MM.1S (cell line): ENCODE data around the gene HTR3D.
"Not testable (repeated sequence)": the region's sequence is repeated elsewhere in the genome, so short reads cannot be mapped to it uniquely, and the experiment has no call there.

ENCODE experiments used
- DNase-seq: peaks from one replicate; pipeline ENCODE4 v3.0.0-alpha.2; 2015
- H2AFZ ChIP-seq: fragments of 300-600 bp; sonication (generic); 2 replicates; pipeline ENCODE4 v1.6.0; 2016; ENCODE audit warnings: antibody characterized with exemption, low read length
- H3F3A ChIP-seq: fragments of 300-600 bp; sonication (generic); 2 replicates; pipeline ENCODE4 v1.6.1; 2016; ENCODE audit warnings: mild to moderate bottlenecking, antibody characterized with exemption, low read length, moderate library complexity, mixed read lengths; ENCODE audit not compliant: insufficient read depth
- H3K27ac ChIP-seq: fragments of 300-600 bp; sonication (generic); 2 replicates; pipeline ENCODE4 v1.5.1; 2016; ENCODE audit warnings: mild to moderate bottlenecking, low read length
- H3K27me3 ChIP-seq: fragments of 300-600 bp; sonication (generic); replicated peaks from 2 replicates; pipeline ENCODE4 v1.6.0; 2016; ENCODE audit warnings: low read length; ENCODE audit not compliant: insufficient read depth
- H3K36me3 ChIP-seq: fragments of 300-600 bp; sonication (generic); replicated peaks from 2 replicates; pipeline ENCODE4 v1.6.1; 2016; ENCODE audit warnings: mild to moderate bottlenecking, low read length, mixed read lengths; ENCODE audit not compliant: insufficient read depth
- H3K4me1 ChIP-seq: fragments of 300-600 bp; sonication (generic); 2 replicates; pipeline ENCODE4 v1.6.1; 2016; ENCODE audit warnings: low read length, mixed read lengths
- H3K4me2 ChIP-seq: fragments of 300-600 bp; sonication (generic); 2 replicates; pipeline ENCODE4 v1.6.0; 2016; ENCODE audit warnings: low read depth, low read length
- H3K4me3 ChIP-seq: fragments of 300-600 bp; sonication (generic); 2 replicates; pipeline ENCODE4 v1.5.1; 2016; ENCODE audit warnings: low read length, mixed read lengths
- H3K79me2 ChIP-seq: fragments of 300-600 bp; sonication (generic); 2 replicates; pipeline ENCODE4 v1.6.1; 2016; ENCODE audit warnings: mixed run types, low read length, mixed read lengths
- H3K9ac ChIP-seq: fragments of 300-600 bp; sonication (generic); 2 replicates; pipeline ENCODE4 v1.6.1; 2016; ENCODE audit warnings: low read length, mixed read lengths
- H3K9me2 ChIP-seq: fragments of 300-600 bp; sonication (generic); replicated peaks from 2 replicates; pipeline ENCODE4 v1.6.1; 2016; ENCODE audit warnings: mild to moderate bottlenecking, low read length, mixed read lengths; ENCODE audit not compliant: insufficient read depth
- H3K9me3 ChIP-seq: fragments of 300-600 bp; sonication (generic); replicated peaks from 2 replicates; pipeline ENCODE4 v1.6.1; 2016; ENCODE audit warnings: mild to moderate bottlenecking, low read length, mixed read lengths; ENCODE audit not compliant: insufficient read depth
- H4K20me1 ChIP-seq: fragments of 300-600 bp; sonication (generic); 2 replicates; pipeline ENCODE4 v1.6.1; 2016; ENCODE audit warnings: mild to moderate bottlenecking, low read length, moderate library complexity, mixed read lengths; ENCODE audit not compliant: insufficient read depth
- EZH2 ChIP-seq: fragments of 300-600 bp; sonication (generic); optimal IDR thresholded peaks from 2 replicates; pipeline ENCODE3; 2017; ENCODE audit warnings: low read depth, mild to moderate bottlenecking, antibody characterized with exemption, low read length, mixed read lengths
- EZH2phosphoT487 ChIP-seq: fragments of 300-600 bp; sonication (generic); IDR thresholded peaks from 2 replicates; pipeline ENCODE4 v1.6.1; 2018; ENCODE audit warnings: antibody characterized with exemption, low read length
- TF ChIP-seq, protein P1 (sequence below): fragments of 300-600 bp; sonication (generic); IDR thresholded peaks from 2 replicates; pipeline ENCODE4 v1.5.1; 2016; ENCODE audit warnings: antibody characterized with exemption, low read length, mixed read lengths

The HTR3D gene

DNA sequence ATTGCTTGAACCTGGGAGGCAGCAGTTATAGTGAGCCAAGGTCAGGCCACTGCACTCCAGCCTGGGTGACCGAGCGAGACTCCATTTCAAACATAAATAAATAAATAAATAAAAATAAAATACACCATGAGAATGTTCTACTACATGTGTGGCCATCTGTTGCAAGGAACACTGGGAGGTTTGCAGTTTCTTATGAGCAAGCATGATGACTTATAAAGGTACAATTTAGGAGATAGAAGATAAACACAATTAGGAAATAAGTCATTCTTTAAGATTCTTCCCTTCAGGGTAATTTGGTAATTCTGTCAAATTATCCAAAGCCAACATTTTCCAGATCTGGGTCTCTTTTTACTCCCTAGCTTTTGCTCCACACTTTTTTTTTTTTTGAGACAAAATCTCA is 34.7 kb downstream of the HTR3D start:
- Histone ChIP-seq H3F3A (no peaks in the 10 kb centered on the region), H2AFZ (no peak overlapping the region), H3K4me2 (no peak overlapping the region), H3K9ac (no peak overlapping the region), H3K4me1 (no peaks in the 10 kb centered on the region), H3K27me3 (no peaks in the 10 kb centered on the region), H3K36me3 (no peaks in the 10 kb centered on the region), H3K79me2 (no peaks in the 10 kb centered on the region), H3K27ac (no peak overlapping the region), H3K4me3 (no peak overlapping the region), H3K9me2 (no peaks in the 10 kb centered on the region), H4K20me1 (no peaks in the 10 kb centered on the region), H3K9me3 (no peaks in the 10 kb centered on the region)
- no peak for DNase-seq
- TF ChIP-seq, protein P1, sequence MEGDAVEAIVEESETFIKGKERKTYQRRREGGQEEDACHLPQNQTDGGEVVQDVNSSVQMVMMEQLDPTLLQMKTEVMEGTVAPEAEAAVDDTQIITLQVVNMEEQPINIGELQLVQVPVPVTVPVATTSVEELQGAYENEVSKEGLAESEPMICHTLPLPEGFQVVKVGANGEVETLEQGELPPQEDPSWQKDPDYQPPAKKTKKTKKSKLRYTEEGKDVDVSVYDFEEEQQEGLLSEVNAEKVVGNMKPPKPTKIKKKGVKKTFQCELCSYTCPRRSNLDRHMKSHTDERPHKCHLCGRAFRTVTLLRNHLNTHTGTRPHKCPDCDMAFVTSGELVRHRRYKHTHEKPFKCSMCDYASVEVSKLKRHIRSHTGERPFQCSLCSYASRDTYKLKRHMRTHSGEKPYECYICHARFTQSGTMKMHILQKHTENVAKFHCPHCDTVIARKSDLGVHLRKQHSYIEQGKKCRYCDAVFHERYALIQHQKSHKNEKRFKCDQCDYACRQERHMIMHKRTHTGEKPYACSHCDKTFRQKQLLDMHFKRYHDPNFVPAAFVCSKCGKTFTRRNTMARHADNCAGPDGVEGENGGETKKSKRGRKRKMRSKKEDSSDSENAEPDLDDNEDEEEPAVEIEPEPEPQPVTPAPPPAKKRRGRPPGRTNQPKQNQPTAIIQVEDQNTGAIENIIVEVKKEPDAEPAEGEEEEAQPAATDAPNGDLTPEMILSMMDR = no peak
- TF ChIP-seq EZH2 (no peak), EZH2phosphoT487 (no peak)

DNA sequence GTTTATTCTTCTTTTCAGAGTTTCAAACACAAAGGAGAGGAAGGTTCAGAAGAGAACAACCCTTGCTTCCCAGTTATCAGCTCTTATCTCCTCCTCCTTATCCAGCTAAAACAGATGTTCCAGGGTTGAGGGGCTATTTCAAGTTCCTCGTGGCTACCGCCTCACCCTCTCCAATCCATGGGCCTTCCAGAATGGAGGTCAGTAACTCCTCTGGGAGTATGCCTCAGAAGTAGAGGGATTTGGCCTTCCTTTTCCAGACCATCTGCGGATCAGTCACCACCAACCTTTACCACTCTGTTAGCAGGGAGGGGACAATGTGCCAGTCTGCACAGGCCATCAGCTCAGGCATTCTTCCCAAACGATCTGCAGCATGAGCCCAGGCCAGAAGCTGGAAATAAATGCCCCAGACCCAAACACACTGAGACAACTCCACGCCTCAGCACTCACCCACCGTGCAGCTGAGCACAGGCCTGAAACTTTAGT is 36.1 kb downstream of the HTR3D start:
- Histone ChIP-seq H3K36me3 (no peaks in the 10 kb centered on the region), H3K27me3 (no peaks in the 10 kb centered on the region), H2AFZ (no peak overlapping the region), H3K79me2 (no peaks in the 10 kb centered on the region), H3K9me3 (no peaks in the 10 kb centered on the region), H4K20me1 (no peaks in the 10 kb centered on the region), H3K9ac (no peak overlapping the region), H3F3A (no peaks in the 10 kb centered on the region), H3K9me2 (no peaks in the 10 kb centered on the region), H3K4me3 (no peak overlapping the region), H3K4me1 (no peaks in the 10 kb centered on the region), H3K4me2 (no peak overlapping the region), H3K27ac (no peak overlapping the region)
- DNase-seq = no peak
- TF ChIP-seq EZH2phosphoT487 (no peak), EZH2 (no peak)
- TF ChIP-seq, protein P1 = no peak

DNA sequence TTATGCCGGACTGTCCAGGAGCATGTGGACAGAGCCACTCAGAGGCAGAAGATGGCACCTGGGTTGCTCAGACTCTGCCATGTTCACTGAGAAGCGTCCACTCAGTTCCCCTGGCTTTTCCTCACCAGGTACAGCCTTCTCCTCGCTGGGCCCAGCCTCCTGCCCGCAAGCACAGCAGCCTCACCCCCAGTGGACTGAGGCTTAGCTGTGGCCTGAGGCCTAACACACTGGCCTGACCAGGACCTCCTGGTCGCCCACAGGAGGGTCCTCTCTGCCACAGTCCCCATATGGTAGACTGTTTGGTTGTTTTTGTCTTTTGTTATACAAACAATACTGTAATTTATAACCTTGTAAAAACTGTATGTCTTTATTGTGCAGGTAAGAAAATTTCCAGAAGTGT is 36.8 kb downstream of the HTR3D start:
- Histone ChIP-seq H3K27me3 (no peaks in the 10 kb centered on the region), H2AFZ (no peak overlapping the region), H3K9me3 (no peaks in the 10 kb centered on the region), H3K4me1 (no peaks in the 10 kb centered on the region), H3K9ac (no peak overlapping the region), H3K79me2 (no peaks in the 10 kb centered on the region), H3K4me3 (no peak overlapping the region), H3K36me3 (no peaks in the 10 kb centered on the region), H3F3A (no peaks in the 10 kb centered on the region), H3K27ac (no peak overlapping the region), H3K9me2 (no peaks in the 10 kb centered on the region), H3K4me2 (no peak overlapping the region), H4K20me1 (no peaks in the 10 kb centered on the region)
- no peak for DNase-seq
- TF ChIP-seq, protein P1 = no peak
- no peak for TF ChIP-seq EZH2phosphoT487
- TF ChIP-seq EZH2 = no peak

DNA sequence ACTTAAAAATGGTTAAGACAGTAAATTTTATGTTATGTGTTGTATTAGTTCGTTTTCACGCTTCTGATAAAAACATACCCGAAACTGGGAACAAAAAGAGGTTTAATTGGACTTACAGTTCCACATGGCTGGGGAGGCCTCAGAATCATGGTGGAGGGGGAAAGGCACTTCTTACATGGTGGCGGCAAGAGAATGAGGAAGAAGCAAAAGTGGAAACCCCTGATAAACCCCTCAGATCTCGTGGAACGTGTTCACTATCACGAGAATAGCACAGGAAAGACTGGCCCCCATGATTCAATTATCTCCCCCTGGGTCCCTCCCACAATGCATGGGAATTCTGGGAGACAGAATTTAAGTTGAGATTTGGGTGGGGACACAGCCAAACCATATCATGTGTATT is 39.6 kb downstream of the HTR3D start:
- not testable (repeated sequence) for H3K27me3 ChIP-seq, H3K79me2 ChIP-seq, H3K4me3 ChIP-seq, H3K36me3 ChIP-seq, H2AFZ ChIP-seq, H3K4me2 ChIP-seq, H3K4me1 ChIP-seq, H3F3A ChIP-seq, H3K9ac ChIP-seq, DNase-seq, H4K20me1 ChIP-seq, H3K27ac ChIP-seq, H3K9me3 ChIP-seq, H3K9me2 ChIP-seq
